PC-3 (cell line): ENCODE results near the gene LLPH.

Experiments
- CTCF ChIP-seq: fragments of 300-600 bp; sonication (generic); conservative IDR thresholded peaks from 2 replicates; pipeline ENCODE4 v1.5.1; 2017; ENCODE audit warnings: antibody characterized with exemption, low read depth, mild to moderate bottlenecking, low read length
- EZH2 ChIP-seq: fragments of 300-600 bp; sonication (generic); IDR thresholded peaks from one replicate; pipeline ENCODE4 v1.6.1; 2017; ENCODE audit warnings: antibody characterized with exemption, mild to moderate bottlenecking, low read length; ENCODE audit not compliant: unreplicated experiment

- TF ChIP-seq CTCF (peak; percentile 61), EZH2 (no peak)
These were observed 38.9 kb upstream of the LLPH start, which contains the start of gene TMBIM4 for GRCh38 chr12:66169221-66170170.
